DMS 273 (cell line): ENCODE measurements around the gene ANO2.

Experiments
- DNase-seq: peaks from one replicate; lab custom pipeline; 2025; ENCODE audit not compliant: unreplicated experiment; lab: John Stamatoyannopoulos, UW

Gene ANO2

GRCh38 chr12:5964913-5965900 lies 20.1 kb upstream of the ANO2 start:
- DNase-seq, result no peak

- DNase-seq, result no peak
Measured at GRCh38 chr12:5963515-5963914, 18.5 kb upstream of the ANO2 start.

GRCh38 chr12:5960783-5961182 lies 15.7 kb upstream of the ANO2 start:
- DNase-seq, result no peak

- no peak for DNase-seq
Measured at GRCh38 chr12:5956987-5957386, 11.9 kb upstream of the ANO2 start.

GRCh38 chr12:5954661-5955060 lies 9.6 kb upstream of the ANO2 start:
- no peak for DNase-seq

- no peak for DNase-seq
Measured at GRCh38 chr12:5953835-5954586, 9.0 kb upstream of the ANO2 start.

GRCh38 chr12:5952031-5952430 lies 7.0 kb upstream of the ANO2 start:
- DNase-seq, result no peak

GRCh38 chr12:5948696-5949095 lies 3.6 kb upstream of the ANO2 start:
- no peak for DNase-seq

- no peak for DNase-seq
Measured at GRCh38 chr12:5947006-5947405, 1.9 kb upstream of the ANO2 start.

- no peak for DNase-seq
Measured at GRCh38 chr12:5946388-5946787, 1.3 kb upstream of the ANO2 start.

- no peak for DNase-seq
Measured at GRCh38 chr12:5944688-5945070, 380 bp downstream of the ANO2 start.

GRCh38 chr12:5944053-5944452 lies 1.0 kb downstream of the ANO2 start:
- no peak for DNase-seq

- no peak for DNase-seq
Measured at GRCh38 chr12:5941907-5942306, 3.2 kb downstream of the ANO2 start.

- DNase-seq, result no peak
Measured at GRCh38 chr12:5927732-5928516, 17.1 kb downstream of the ANO2 start.

GRCh38 chr12:5925646-5926045 lies 19.4 kb downstream of the ANO2 start:
- no peak for DNase-seq

- no peak for DNase-seq
Measured at GRCh38 chr12:5924342-5924741, 20.7 kb downstream of the ANO2 start.

- no peak for DNase-seq
Measured at GRCh38 chr12:5923751-5924150, 21.3 kb downstream of the ANO2 start.

GRCh38 chr12:5923043-5923605 lies 21.9 kb downstream of the ANO2 start:
- no peak for DNase-seq

- DNase-seq, result no peak
Measured at GRCh38 chr12:5921966-5922899, 22.8 kb downstream of the ANO2 start.
